Fibroblast of the aortic adventitia (primary cell): Measurements from ENCODE around the gene RANGAP1. TPM values are rescaled to one million over a fixed set of nuclear protein-coding genes. Genes with fewer than 3 reads are reported as not detected.

Source experiments
- DNase-seq: peaks from one replicate; pipeline ENCODE4 v3.0.0-alpha.2; 2010; ENCODE audit warnings: low read depth
- H3K4me3 ChIP-seq: 2 replicates; pipeline ENCODE4 v1.5.1; 2011; ENCODE audit warnings: low read depth, mild to moderate bottlenecking, control low read depth, low read length, moderate library complexity
- total RNA-seq: library from RNA; depleted of rRNA; stranded (reverse); fragments of >200 nt; gene quantifications from 2 replicates; pipeline ENCODE4 v1.2.3, GENCODE V29; 2012; ENCODE audit warnings: low replicate concordance
- TF ChIP-seq, protein P1 (sequence below): IDR thresholded peaks from 2 replicates; pipeline ENCODE4 v1.5.1; 2011; ENCODE audit warnings: mild to moderate bottlenecking, low read length, control low read depth, inconsistent platforms; ENCODE audit not compliant: insufficient read depth

RANGAP1 gene
- total RNA-seq, 1 donor, result 89.4 TPM

DNA sequence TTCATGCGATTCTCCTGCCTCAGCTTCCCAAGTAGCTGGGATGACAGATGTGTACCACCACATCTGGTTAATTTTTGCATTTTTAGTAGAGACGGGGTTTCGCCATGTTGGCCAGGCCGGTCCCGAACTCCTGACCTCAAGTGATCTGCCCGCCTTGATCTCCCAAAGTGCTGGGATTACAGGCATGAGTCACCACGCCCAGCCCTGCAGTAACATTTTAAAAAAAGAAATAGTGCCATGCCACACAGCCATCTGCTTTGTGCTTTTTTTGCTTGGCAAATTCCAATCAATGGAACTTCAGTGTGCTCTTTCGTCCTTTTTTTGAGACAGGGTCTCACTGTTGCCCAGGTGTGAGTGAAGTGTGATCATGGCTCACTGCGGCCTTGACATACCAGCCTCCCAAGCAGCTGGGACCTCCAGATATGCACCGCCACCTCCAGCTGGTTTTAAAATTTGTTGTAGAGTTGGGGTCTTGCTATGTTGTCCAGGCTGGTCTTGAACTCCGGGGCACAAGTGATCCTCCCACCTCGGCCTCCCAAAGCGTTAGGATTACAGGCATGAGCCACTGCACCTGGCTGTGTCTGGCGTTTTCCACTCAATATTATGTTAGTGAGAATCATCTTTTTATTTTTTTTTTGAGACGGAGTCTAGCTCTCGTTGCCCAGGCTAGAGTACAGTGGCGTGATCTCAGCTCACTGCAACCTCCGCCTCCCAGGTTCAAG lies 43.4 kb downstream of the RANGAP1 start:
- TF ChIP-seq, protein P1, sequence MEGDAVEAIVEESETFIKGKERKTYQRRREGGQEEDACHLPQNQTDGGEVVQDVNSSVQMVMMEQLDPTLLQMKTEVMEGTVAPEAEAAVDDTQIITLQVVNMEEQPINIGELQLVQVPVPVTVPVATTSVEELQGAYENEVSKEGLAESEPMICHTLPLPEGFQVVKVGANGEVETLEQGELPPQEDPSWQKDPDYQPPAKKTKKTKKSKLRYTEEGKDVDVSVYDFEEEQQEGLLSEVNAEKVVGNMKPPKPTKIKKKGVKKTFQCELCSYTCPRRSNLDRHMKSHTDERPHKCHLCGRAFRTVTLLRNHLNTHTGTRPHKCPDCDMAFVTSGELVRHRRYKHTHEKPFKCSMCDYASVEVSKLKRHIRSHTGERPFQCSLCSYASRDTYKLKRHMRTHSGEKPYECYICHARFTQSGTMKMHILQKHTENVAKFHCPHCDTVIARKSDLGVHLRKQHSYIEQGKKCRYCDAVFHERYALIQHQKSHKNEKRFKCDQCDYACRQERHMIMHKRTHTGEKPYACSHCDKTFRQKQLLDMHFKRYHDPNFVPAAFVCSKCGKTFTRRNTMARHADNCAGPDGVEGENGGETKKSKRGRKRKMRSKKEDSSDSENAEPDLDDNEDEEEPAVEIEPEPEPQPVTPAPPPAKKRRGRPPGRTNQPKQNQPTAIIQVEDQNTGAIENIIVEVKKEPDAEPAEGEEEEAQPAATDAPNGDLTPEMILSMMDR, result no peak
- no peak overlapping the region for H3K4me3 ChIP-seq
- no peak for DNase-seq

DNA sequence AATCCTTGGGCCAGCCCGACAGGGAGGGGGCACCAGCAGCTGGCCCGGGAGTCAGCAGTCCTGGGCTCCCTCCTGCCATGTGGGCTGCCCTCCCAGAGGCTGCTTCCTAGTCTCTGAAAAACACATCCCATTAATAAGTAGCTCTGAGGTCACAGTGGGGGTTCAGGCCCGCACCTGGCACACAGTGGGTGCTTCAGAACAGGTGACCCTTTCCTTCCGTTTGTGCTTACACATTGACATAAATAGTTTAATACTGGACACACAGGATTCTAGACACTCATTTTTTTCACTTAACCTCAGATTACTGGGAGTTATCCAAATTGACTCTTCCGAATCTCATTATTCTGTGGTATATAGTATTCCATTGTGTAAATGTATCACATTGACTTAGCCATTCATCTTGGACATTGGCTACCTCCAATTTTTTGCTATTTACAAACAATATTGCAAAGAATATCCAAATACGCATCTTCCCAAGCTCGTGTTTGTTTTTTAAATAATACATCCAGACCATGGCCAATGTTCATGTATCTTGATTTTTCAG lies 44.8 kb downstream of the RANGAP1 start:
- TF ChIP-seq, protein P1, result no peak
- no peak for DNase-seq

DNA sequence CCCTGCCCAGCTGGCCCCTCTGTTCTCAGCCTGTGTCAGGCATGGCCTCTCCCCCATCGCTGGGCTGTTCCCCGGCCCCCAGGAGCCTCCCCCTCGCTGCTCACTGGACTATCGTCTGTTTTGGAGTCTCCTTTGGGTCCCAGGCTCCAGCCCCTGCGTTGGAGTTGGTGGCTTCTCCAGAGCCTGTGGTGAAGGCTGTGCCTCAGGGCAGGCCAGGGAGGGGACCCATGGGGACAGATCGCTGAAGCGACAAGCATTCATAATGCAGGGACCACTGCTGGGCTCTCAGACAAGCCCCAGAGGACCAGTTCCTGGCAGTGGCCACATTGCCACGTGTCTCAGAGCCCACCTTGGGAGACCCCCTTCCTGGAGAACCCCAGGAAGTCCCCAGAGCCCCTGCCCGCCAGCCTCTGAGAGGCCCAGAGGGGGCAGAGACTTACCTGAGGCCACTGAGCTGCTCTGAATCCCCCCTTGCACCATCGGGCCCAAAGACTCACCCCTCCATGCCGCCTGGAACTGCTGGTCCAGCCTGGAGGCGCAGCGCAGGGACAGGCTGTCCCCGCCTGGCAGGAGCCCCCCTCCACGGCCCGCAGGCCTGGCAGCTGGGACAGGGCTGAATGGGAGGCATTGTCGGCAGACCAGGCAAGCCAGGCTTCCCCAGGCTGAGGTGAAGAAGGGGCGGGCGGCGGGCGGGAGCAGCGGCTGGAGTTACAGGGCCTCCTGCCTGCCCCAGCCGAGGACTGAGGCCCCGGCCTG lies 45.4 kb downstream of the RANGAP1 start, which contains the start of gene CHADL:
Gene CHADL (minus strand): TSS at position 555 of the 756 bp plus-strand sequence. CDS start 50 bp downstream, at position 505.
- no peak for DNase-seq
- TF ChIP-seq, protein P1, result no peak
- no peak within 1 kb of the TSS for H3K4me3 ChIP-seq

More for the DNA sequence above, 44.8 kb downstream of the RANGAP1 start:
- H3K4me3 ChIP-seq, result no peak overlapping the region

DNA sequence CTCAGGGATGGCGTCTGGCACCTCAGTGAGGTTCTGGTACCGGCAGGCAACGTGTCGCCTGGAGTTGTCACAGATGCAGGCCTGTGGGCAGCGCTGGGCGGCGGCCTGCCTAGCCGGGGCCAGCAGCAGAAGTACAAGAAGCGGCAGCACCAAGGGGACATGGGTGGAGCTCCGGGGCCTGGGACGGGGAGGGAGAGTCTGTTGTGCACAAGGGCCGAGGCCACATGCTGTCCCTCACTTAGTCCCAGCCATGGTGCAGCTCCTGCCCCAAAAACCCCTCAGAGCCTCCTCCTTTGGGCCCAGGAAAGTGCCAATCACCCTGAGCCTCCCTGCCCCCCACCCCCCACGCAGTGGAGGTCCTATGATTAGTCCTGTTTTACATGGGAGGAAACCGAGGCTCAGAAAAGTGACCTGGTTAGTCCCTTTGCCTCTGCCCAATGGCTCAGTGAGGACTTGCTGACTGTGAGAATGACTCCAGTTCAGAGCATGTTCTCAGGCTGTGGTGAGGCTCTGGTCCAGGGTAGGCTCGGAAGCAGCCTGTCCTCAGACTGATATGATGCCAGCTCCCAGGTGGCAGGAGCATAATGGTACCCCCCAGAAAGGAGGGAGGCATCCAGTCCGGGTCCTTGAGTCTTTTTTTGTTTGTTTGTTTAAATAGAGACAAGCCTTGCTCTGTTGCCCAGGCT lies 46.4 kb downstream of the RANGAP1 start:
- TF ChIP-seq, protein P1, result no peak
- H3K4me3 ChIP-seq, result no peak overlapping the region
- no peak for DNase-seq

DNA sequence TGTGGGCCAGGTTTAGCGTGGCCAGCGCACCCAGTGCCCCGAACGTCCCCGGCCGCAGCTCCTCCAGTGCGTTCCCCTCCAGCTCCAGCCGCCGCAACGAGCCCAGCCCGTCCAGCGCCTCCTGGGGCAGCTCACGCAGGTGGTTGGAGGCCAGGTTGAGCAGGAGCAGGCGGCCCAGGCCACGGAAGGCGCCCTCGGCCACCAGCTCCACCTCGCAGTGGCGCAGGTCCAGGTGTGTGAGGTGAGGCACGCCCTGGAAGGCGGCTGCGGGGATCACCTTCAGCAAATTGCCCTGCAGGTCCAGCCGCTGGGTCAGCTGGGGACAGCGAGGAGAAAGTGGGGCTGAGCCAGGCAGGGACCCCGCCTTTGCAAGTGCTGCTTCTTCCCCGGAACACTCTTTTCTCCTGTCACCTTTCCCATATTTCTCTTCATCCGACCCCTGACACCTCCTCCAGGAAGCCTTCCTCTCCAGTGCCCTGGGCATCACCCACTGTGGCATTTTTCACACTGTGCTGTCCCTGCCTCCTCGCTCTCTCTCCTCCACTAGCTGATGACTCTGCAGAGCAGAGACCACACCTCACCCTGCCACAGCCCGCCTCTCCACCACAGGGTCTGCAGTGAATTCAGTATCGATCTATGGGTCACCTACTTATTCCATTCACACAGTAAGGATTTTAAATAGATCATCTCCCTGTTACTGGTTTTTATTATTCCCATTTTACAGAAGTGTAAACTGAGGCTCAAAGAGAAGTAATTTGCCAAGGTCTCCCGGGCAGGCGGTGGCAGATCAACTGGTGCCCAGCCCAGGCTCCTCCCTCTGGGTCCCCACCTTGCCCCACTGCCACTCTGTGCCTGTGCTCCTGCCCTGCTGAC lies 47.2 kb downstream of the RANGAP1 start:
- no peak for DNase-seq
- no peak overlapping the region for H3K4me3 ChIP-seq
- TF ChIP-seq, protein P1, result no peak
